Common myeloid progenitor, CD34-positive (primary cell): ENCODE results near the gene ELOVL2. TPM values are rescaled to one million over a fixed set of nuclear protein-coding genes. Genes with fewer than 3 reads are reported as not detected.
A peak's percentile ranks its signal among the peaks of the same experiment; 100 is the strongest.
"Not testable (repeated sequence)": the region's sequence is repeated elsewhere in the genome, so short reads cannot be mapped to it uniquely, and the experiment has no call there.

ENCODE experiments used
- CTCF ChIA-PET: fragments of 350-600 bp; sonication (Branson Sonifier 250); formaldehyde crosslinking; loops from one replicate; lab custom pipeline; 2021; ENCODE audit warnings: antibody characterized with exemption; lab: Charles Lee
- POLR2A ChIA-PET: fragments of 350-600 bp; sonication (Branson Sonifier 250); formaldehyde crosslinking; loops from one replicate; lab custom pipeline; 2021; ENCODE audit warnings: antibody characterized with exemption; lab: Charles Lee
- DNase-seq, 3 donors: peaks; one replicate each; pipeline versions ENCODE4 v3.0.0 to v3.0.0-alpha.2; 2013
- H3K27ac ChIP-seq, 2 experiments: 1 replicate in 1 of 2; 2 replicates in 1 of 2; pipeline ENCODE4 v1.7.0; 2013; ENCODE audit warnings: inconsistent platforms in 2 of 2, low read length in 2 of 2, mild to moderate bottlenecking in 2 of 2, low read depth in 1 of 2, moderate library complexity in 1 of 2; ENCODE audit not compliant: severe bottlenecking in 2 of 2, insufficient read depth in 1 of 2, poor library complexity in 1 of 2
- H3K27me3 ChIP-seq, 5 experiments: replicated peaks in 2 of 5; 1 replicate in 3 of 5; 2 replicates in 2 of 5; pipeline versions ENCODE4 v1.6.1 to v1.7.0; 2013; ENCODE audit warnings: low read length in 4 of 5, mild to moderate bottlenecking in 2 of 5, moderate library complexity in 2 of 5, inconsistent platforms in 1 of 5; ENCODE audit not compliant: insufficient read depth in 5 of 5, control insufficient read depth in 4 of 5
- H3K36me3 ChIP-seq, 4 experiments: 1 replicate in 2 of 4; 2 replicates in 2 of 4; pipeline versions ENCODE4 v1.6.1 to v1.7.0; 2013; ENCODE audit warnings: low read length in 3 of 4, control low read depth in 1 of 4, mild to moderate bottlenecking in 1 of 4; ENCODE audit not compliant: control insufficient read depth in 4 of 4, insufficient read depth in 4 of 4
- H3K4me1 ChIP-seq, 4 experiments: 1 replicate in 3 of 4; 2 replicates in 1 of 4; pipeline versions ENCODE4 v1.6.1 to v1.7.1; 2013; ENCODE audit warnings: low read length in 3 of 4, mild to moderate bottlenecking in 3 of 4, control low read depth in 1 of 4, inconsistent platforms in 1 of 4, moderate library complexity in 1 of 4; ENCODE audit not compliant: control insufficient read depth in 4 of 4, insufficient read depth in 4 of 4; ENCODE audit errors: control extremely low read depth in 1 of 4
- H3K4me3 ChIP-seq, 7 experiments: 1 replicate in 4 of 7; 2 replicates in 3 of 7; pipeline versions ENCODE4 v1.5.1 to v1.7.0; 2013; ENCODE audit warnings: mild to moderate bottlenecking in 7 of 7, low read length in 6 of 7, moderate library complexity in 6 of 7, inconsistent platforms in 2 of 7, low read depth in 2 of 7, control low read depth in 1 of 7; ENCODE audit not compliant: insufficient read depth in 4 of 7, control insufficient read depth in 1 of 7; ENCODE audit errors: extremely low read depth in 1 of 7
- H3K9me3 ChIP-seq, 5 experiments: 1 replicate in 4 of 5; 2 replicates in 1 of 5; pipeline versions ENCODE4 v1.6.1 to v1.7.1; 2013; ENCODE audit warnings: low read length in 4 of 5, mild to moderate bottlenecking in 2 of 5, inconsistent platforms in 1 of 5, low read depth in 1 of 5, moderate library complexity in 1 of 5; ENCODE audit not compliant: control insufficient read depth in 4 of 5, insufficient read depth in 2 of 5; ENCODE audit errors: control extremely low read depth in 1 of 5
- WGBS: methylation state at CpG from one replicate; pipeline ENCODE4 v1.1.5; 2013; ENCODE audit not compliant: insufficient coverage; 5-methylcytosine and 5-hydroxymethylcytosine counted together
- polyA plus RNA-seq: library from polyadenylated mRNA; unstranded; fragments of 120-200 nt; gene quantifications from one replicate; pipeline ENCODE4 v1.2.1, GENCODE V29; 2013

Gene ELOVL2, protein sequence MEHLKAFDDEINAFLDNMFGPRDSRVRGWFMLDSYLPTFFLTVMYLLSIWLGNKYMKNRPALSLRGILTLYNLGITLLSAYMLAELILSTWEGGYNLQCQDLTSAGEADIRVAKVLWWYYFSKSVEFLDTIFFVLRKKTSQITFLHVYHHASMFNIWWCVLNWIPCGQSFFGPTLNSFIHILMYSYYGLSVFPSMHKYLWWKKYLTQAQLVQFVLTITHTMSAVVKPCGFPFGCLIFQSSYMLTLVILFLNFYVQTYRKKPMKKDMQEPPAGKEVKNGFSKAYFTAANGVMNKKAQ
- polyA plus RNA-seq = 0.01 TPM

DNA sequence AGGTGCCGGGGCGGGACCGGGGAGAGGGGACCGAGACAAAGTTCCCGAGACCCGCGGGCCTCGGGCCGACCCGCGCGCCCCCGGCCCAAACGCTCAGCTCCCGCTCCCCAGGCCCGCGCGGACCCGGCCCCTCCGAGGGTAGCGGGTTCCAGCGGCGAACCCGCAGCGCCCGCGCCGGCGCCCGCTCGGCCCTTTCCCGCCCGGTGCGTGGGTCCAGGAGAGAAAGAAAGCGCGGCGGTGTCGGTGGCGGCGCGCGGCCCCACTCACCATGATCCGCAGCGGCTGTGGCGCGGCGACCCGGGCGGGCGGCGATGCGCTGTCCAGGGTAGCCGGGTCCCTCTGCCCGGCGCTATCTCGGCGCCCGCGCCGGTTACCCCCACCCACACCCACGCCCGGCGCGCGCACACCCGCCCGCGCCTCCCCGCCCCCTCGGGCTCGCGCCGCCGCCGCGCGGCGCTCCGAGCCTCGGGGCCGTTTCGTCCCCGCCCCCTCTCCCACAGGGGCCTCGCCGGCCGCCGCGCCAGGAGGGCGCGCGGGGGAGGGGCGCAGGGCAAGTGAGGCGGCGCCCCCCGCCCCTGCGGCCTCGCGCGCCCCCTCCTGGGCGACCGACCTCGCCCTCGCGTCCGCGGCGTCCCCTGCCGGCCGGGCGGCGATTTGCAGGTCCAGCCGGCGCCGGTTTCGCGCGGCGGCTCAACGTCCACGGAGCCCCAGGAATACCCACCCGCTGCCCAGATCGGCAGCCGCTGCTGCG lies at the start of gene ELOVL2:
Gene ELOVL2 (minus strand): TSS at position 345 of the 751 bp plus-strand sequence. CDS start 75 bp downstream, at position 270.
- Histone ChIP-seq H3K9me3 (peaks cover 0 to 8% (median 5%) of the 10 kb centered on the region in 5 experiments), H3K27ac (no peak within 1 kb of the TSS), H3K4me3 (peak within 1 kb of the TSS; percentile 28 to 72 (median 61)), H3K27me3 (peaks cover 32 to 84% (median 50%) of the 10 kb centered on the region in 5 experiments), H3K4me1 (peaks cover 0 to 18% (median 12%) of the 10 kb centered on the region in 4 experiments), H3K36me3 (no peaks in the 10 kb centered on the region)
- 5% methylated on average over 88 of the region's 124 CpGs for WGBS
- ChIA-PET CTCF (no interaction called here), POLR2A (no interaction called here)
- peak; percentile 56 to 84 (median 81) for DNase-seq

DNA sequence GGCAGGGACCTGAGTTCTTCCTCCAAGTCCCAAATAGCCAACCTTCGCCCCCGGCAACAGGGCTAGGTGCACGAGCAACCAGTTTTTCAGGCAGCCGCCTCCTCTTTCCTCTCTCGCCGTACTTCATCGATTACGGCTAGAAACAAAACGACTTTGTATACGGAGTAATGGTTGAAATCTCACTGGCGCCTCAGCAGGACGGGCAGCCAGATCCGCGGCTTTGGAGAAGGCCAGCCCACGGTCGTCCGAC lies 49.2 kb upstream of the ELOVL2 start:
- Histone ChIP-seq H3K4me1 (peaks cover 0 to 28% (median 15%) of the 10 kb centered on the region in 4 experiments), H3K4me3 (peak overlapping the region; percentile 79 to 99 (median 93)), H3K36me3 (peaks cover 0 to 4% (median 0%) of the 10 kb centered on the region in 4 experiments), H3K9me3 (no peaks in the 10 kb centered on the region), H3K27ac (peak overlapping the region; percentile 20 to 87), H3K27me3 (no peaks in the 10 kb centered on the region)
- ChIA-PET POLR2A (interaction anchor here (0.6 kb wide), 1 partner anchor 430 kb away, joined by 3 read pairs; no protein-coding TSS in a partner anchor), CTCF (interaction anchor here (0.6 to 1.6 kb wide), 4 partner anchors 13 to 35 kb away, joined by 4 to 5 read pairs (median 4); no protein-coding TSS in a partner anchor)
- peak in 1 of 3 donors; percentile 71 for DNase-seq
- WGBS = 0% methylated on average over 9 of the region's 17 CpGs

DNA sequence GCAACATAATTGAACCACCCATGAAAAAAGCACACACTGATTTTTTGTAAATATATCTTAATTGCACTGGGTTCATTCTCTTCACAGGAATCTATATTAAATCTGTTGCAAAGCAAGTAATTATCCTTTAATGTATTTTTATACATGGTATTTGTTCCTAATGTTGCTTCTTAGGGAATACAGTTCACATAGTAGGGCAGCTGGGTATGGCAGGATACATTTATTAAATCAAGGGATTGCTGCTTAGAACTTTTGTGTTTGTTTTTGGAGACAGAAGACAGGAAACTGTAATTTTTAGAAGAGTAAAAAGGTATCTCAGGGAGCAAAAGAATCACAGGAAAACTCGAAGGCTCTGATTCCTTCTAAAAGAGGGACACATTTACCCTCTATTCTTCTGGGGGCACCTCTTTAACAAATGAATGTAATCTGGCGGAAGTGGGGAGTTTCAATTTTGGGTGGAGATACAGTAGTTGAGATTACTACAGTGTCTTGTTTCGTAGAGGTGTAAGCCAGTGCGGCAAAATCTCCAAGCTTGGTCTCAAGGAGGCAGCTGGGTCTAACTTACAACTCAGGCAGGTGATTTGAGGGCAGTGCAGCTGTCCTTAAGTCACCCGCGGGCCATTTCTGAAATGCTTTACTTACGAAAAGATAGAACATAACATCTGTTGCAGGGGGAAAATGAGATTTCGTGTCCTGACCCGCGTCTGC lies 48.7 kb upstream of the ELOVL2 start:
- peak overlapping the region; percentile 79 to 99 (median 93) for H3K4me3 ChIP-seq
- 0% methylated on average over 7 of the region's 10 CpGs for WGBS
- H3K27me3 ChIP-seq = no peaks in the 10 kb centered on the region
- no peaks in the 10 kb centered on the region for H3K36me3 ChIP-seq
- ChIA-PET CTCF (interaction anchor here (0.6 to 1.6 kb wide), 4 partner anchors 13 to 35 kb away, joined by 4 to 5 read pairs (median 4); no protein-coding TSS in a partner anchor), POLR2A (interaction anchor here (0.6 kb wide), 1 partner anchor 430 kb away, joined by 3 read pairs; no protein-coding TSS in a partner anchor)
- no peaks in the 10 kb centered on the region for H3K9me3 ChIP-seq
- H3K27ac ChIP-seq = peak overlapping the region; percentile 20 to 87
- H3K4me1 ChIP-seq = peaks cover 0 to 28% (median 15%) of the 10 kb centered on the region in 4 experiments
- peak in 1 of 3 donors; percentile 82 for DNase-seq

DNA sequence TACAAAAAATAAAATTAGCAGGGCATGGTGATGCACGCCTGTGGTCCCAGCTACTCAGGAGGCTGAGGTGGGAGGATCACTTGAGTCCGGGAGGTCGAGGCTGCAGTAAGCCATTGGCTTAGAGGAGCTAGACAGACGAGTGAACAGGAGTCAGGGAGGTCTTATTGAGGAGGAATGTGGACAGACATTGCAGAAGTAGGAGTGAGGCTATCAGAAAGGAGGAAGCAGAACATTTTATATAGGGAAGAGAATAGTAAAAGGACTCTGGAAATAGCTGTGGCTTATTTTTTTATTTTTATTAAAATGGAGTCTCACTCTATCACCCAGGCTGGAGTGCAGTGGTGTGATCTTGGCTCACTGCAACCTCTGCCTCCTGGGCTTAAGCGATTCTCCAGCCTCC lies 47.0 kb upstream of the ELOVL2 start:
- H3K9me3 ChIP-seq, H3K4me3 ChIP-seq, H3K36me3 ChIP-seq, H3K27ac ChIP-seq, DNase-seq, POLR2A ChIA-PET, H3K27me3 ChIP-seq: not testable (repeated sequence)
- peaks cover 0 to 24% (median 15%) of the 10 kb centered on the region in 4 experiments for H3K4me1 ChIP-seq
- CTCF ChIA-PET = interaction anchor here (0.9 kb wide), 1 partner anchor 29 kb away, joined by 3 read pairs; no protein-coding TSS in a partner anchor
- WGBS = 98% methylated on average over 5 of the region's 5 CpGs

DNA sequence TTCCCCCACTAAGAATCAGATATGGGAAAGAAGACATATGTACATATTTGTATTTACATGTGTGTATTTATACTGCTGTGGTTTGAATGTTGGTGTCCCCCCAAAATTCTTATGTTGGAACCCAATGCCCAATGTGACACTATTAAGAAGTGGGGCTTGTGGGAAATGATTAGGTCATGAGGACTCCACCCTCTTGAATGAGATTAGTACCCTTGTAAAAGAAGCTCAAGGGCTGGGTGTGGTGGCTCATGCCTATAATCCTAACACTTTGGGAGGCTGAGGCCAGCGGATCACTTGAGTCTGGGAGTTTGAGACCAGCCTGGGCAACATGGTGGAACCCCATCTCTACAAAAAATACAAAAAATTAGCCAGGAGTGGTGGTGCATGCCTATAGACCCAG lies 45.6 kb upstream of the ELOVL2 start:
- H3K9me3 ChIP-seq = no peaks in the 10 kb centered on the region
- ChIA-PET POLR2A (no interaction called here), CTCF (interaction anchor here (1.2 kb wide), 1 partner anchor 21 kb away, joined by 3 read pairs; no protein-coding TSS in a partner anchor)
- peaks cover 0 to 13% (median 8%) of the 10 kb centered on the region in 4 experiments for H3K4me1 ChIP-seq
- H3K27me3 ChIP-seq = no peaks in the 10 kb centered on the region
- 100% methylated on average over 1 of the region's 1 CpG for WGBS
- no peak for DNase-seq
- H3K4me3 ChIP-seq = no peak overlapping the region
- no peaks in the 10 kb centered on the region for H3K36me3 ChIP-seq
- no peak overlapping the region for H3K27ac ChIP-seq

DNA sequence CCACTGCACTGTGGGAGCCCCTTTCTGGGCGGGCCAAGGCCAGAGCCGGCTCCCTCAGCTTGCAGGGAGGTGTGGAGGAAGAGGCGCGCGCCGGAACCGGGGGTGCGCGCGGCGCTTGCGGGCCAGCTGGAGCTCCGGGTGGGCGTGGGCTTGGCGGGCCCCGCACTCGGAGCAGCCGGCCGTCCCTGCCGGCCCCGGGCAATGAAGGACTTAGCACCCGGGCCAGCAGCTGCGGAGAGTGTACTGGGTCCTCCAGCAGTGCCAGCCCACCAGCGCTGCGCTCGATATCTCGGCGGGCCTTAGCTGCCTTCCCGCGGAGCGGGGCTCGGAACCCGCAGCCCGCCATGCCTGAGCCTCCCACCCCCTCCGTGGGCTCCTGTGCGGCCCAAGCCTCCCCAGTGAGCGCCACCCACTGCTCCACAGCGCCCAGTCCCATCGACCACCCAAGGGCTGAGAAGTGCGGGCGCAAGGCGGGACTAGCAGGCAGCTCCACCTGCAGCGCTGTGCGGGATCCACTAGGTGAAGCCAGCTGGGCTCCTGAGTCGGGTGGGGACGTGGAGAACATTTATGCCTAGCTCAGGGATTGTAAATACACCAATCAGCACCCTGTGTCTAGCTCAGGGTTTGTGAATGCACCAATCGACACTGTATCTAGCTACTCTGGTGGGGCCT lies 43.2 kb upstream of the ELOVL2 start:
- H3K9me3 ChIP-seq, H3K36me3 ChIP-seq, POLR2A ChIA-PET, H3K27me3 ChIP-seq, H3K4me3 ChIP-seq, H3K27ac ChIP-seq, H3K4me1 ChIP-seq, DNase-seq: not testable (repeated sequence)
- CTCF ChIA-PET = interaction anchor here (0.9 to 1.7 kb wide), 4 partner anchors 10 to 20 kb away, joined by 3 to 7 read pairs (median 4); no protein-coding TSS in a partner anchor
- WGBS = 88% methylated on average over 45 of the region's 47 CpGs
